ENCODE data around the gene MALRD1.

DNA sequence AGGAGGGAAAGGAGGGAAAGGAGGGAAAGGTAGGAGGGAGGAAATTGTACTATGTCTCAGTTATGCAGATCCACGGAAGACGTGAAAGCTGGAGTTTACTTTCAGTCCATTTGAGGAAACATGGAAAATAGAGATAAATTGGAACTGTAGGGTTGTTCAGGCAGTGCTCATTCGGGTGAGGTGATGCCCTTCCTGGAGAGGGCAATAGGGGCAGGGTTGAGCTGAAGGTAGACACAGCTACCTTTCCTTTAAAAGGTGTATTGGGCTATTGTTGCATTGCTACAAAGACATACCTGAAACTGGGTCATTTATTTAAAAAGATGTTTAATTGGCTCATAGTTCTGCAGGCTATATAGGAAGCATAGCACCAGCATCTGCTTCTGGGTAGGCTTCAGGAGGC, 650.7 kb downstream of the MALRD1 start:
- TF ChIP-seq CTCF (IDR thresholded peaks at IDR 0.05; ENCODE audit: insufficient read depth, low read depth, low read length): no peak
- no peak for TF ChIP-seq EZH2 (IDR thresholded peaks at IDR 0.05; ENCODE audit: insufficient read depth, low read length)
